Measurements from ENCODE around the gene AKR7A3. TPM values are rescaled to one million over a fixed set of nuclear protein-coding genes. Genes with fewer than 3 reads are reported as not detected.
A peak's percentile ranks its signal among the peaks of the same experiment; 100 is the strongest.

The AKR7A3 gene
- total RNA-seq, 1 experiment from 2014 or later, result 1.5 TPM

DNA sequence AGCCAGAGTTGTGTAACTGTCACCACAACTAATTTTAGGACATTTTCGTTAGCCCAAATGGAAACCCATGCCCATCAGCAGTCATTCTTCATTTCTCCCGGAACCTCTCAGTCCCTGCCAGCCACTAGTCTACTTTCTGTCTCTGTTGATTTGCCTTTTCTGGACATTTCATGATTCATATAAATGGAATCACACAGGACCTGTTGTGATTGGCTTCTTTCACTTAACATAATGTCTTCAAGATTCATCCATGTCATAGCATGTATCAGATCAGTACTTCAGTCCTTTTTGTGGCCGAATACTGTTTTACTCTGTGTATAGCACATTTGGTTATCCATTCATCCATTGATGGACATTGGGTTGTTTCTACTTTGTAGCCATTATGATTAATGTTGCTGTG lies 30.6 kb upstream of the AKR7A3 start (continued):
- TF ChIP-seq, protein P1, sequence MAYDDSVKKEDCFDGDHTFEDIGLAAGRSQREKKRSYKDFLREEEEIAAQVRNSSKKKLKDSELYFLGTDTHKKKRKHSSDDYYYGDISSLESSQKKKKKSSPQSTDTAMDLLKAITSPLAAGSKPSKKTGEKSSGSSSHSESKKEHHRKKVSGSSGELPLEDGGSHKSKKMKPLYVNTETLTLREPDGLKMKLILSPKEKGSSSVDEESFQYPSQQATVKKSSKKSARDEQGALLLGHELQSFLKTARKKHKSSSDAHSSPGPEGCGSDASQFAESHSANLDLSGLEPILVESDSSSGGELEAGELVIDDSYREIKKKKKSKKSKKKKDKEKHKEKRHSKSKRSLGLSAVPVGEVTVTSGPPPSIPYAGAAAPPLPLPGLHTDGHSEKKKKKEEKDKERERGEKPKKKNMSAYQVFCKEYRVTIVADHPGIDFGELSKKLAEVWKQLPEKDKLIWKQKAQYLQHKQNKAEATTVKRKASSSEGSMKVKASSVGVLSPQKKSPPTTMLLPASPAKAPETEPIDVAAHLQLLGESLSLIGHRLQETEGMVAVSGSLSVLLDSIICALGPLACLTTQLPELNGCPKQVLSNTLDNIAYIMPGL (CRISPR knock-in tag; IDR thresholded peaks at IDR 0.05), result no peak
- TF ChIP-seq E2F5 (CRISPR knock-in tag; IDR thresholded peaks at IDR 0.05) (no peak), ATF6 (CRISPR knock-in tag; IDR thresholded peaks at IDR 0.05) (no peak), TEAD1 (CRISPR knock-in tag; IDR thresholded peaks at IDR 0.05) (no peak), ATF2 (CRISPR knock-in tag; IDR thresholded peaks at IDR 0.05; ENCODE audit: borderline replicate concordance, low read depth) (no peak), NR1H2 (CRISPR knock-in tag; IDR thresholded peaks at IDR 0.05) (no peak)
- TF ChIP-seq, protein P2, sequence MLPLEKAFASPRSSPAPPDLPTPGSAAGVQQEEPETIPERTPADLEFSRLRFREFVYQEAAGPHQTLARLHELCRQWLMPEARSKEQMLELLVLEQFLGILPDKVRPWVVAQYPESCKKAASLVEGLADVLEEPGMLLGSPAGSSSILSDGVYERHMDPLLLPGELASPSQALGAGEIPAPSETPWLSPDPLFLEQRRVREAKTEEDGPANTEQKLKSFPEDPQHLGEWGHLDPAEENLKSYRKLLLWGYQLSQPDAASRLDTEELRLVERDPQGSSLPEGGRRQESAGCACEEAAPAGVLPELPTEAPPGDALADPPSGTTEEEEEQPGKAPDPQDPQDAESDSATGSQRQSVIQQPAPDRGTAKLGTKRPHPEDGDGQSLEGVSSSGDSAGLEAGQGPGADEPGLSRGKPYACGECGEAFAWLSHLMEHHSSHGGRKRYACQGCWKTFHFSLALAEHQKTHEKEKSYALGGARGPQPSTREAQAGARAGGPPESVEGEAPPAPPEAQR (CRISPR knock-in tag; IDR thresholded peaks at IDR 0.05), result no peak

DNA sequence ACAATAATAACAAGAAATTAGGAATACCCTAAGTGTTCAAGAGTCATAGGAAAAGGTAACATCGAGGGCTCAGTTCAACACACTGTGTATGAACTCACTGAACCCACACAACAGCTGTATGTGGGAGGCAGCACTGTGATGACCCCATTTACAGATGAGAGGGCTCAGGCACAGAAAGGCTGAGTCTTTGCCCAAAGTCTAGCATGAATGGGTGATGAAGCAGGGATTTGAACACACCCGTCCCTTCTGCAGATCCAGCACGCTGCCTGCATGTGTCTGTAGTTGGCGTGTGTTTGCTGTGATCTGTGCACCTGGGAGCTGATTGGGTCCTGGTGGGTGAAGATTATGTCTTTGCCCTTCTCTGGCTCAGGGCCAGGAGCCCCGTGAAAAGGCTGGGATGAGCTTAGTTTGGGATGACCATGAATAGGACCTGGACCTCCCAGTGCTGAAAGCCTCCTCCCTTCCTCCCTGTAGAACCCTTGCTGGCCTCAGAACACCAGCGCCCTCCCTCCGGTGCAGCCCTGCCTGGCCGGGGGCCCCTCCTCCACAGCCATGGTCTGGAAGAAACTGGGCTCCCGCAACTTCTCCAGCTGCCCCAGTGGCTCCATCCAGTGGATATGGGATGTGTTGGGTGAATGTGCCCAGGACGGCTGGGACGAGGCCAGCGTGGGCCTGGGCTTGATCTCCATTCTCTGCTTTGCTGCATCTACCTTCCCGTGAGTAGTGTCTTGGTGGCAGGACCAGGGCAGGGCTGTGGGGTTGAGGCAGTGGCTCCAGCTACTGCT lies 28.7 kb upstream of the AKR7A3 start:
- no peak overlapping the region for H3K27ac Mint-ChIP-seq
- ChIA-PET CTCF (interaction anchor here (0.8 to 1.5 kb wide), 7 partner anchors 22 to 344 kb away, joined by 3 to 9 read pairs (median 4); no protein-coding TSS in a partner anchor), POLR2A (interaction anchor here (0.5 kb wide), 1 partner anchor 56 kb away, joined by 3 read pairs; no protein-coding TSS in a partner anchor)
- peak; percentile 67 for DNase-seq (ENCODE audit: low spot score)
- TF ChIP-seq ZNF425 (CRISPR knock-in tag; conservative IDR thresholded peaks at IDR 0.05), result no peak
- peaks cover 9% of the 10 kb centered on the region for H3K4me1 Mint-ChIP-seq
- peak; percentile 91 for ATAC-seq
- no peak overlapping the region for H3K4me3 Mint-ChIP-seq
- H3K27me3 Mint-ChIP-seq (ENCODE audit: low read depth), result no peaks in the 10 kb centered on the region
- peaks cover 18% of the 10 kb centered on the region for H3K36me3 Mint-ChIP-seq
- H3K9me3 Mint-ChIP-seq, result no peaks in the 10 kb centered on the region

- Mint-ChIP-seq H3K27ac (no peak overlapping the region), H3K4me3 (no peak overlapping the region), H3K4me1 (peaks cover 15% of the 10 kb centered on the region), H3K9me3 (no peaks in the 10 kb centered on the region), H3K36me3 (peaks cover 15% of the 10 kb centered on the region), H3K27me3 (ENCODE audit: low read depth) (peaks cover 6% of the 10 kb centered on the region)
- ChIA-PET CTCF (no interaction called here), POLR2A (no interaction called here)
- ATAC-seq (no peak), DNase-seq (ENCODE audit: low spot score) (no peak)
- TF ChIP-seq FOXP4 (CRISPR knock-in tag; IDR thresholded peaks at IDR 0.05) (no peak), ESRRA (CRISPR knock-in tag; IDR thresholded peaks at IDR 0.05; ENCODE audit: borderline replicate concordance) (no peak)
- TF ChIP-seq, protein P1 (CRISPR knock-in tag; IDR thresholded peaks at IDR 0.05), result no peak
These were observed 27.0 kb upstream of the AKR7A3 start for GRCh38 chr1:19315378-19316198.
